Measurements from ENCODE around the gene PYGM.

Gene PYGM

GRCh38 chr11:64713016-64713707, 46.6 kb downstream of the PYGM start:
- TF ChIP-seq NFIC (IDR thresholded peaks at IDR 0.05) (no peak), MAX (IDR thresholded peaks at IDR 0.05) (peak; percentile 73), EP300 (IDR thresholded peaks at IDR 0.05; ENCODE audit: borderline replicate concordance) (no peak), ZBTB7A (IDR thresholded peaks at IDR 0.05; ENCODE audit: low read depth) (0 out of 2 replicates have a peak, but pooled peaks have one; percentile 6)

- no peak for TF ChIP-seq EGR1 (IDR thresholded peaks at IDR 0.05)
- TF ChIP-seq RAD21 (IDR thresholded peaks at IDR 0.05; ENCODE audit: low read depth), result no peak
- TF ChIP-seq ZBTB7A (IDR thresholded peaks at IDR 0.05; ENCODE audit: low read depth), result 0 out of 2 replicates have a peak, but pooled peaks have one; percentile 22
- TF ChIP-seq USF1 (IDR thresholded peaks at IDR 0.05), result no peak
- TF ChIP-seq TAF1 (IDR thresholded peaks at IDR 0.05; ENCODE audit: low read depth), result no peak
- TF ChIP-seq FOXM1 (IDR thresholded peaks at IDR 0.05; ENCODE audit: borderline replicate concordance, low read depth), result no peak
- TF ChIP-seq CEBPB (IDR thresholded peaks at IDR 0.05), result no peak
- TF ChIP-seq MAX (IDR thresholded peaks at IDR 0.05), result no peak
- TF ChIP-seq TEAD4 (IDR thresholded peaks at IDR 0.05), result no peak
These were observed 47.3 kb downstream of the PYGM start for GRCh38 chr11:64712430-64713015.

DNA sequence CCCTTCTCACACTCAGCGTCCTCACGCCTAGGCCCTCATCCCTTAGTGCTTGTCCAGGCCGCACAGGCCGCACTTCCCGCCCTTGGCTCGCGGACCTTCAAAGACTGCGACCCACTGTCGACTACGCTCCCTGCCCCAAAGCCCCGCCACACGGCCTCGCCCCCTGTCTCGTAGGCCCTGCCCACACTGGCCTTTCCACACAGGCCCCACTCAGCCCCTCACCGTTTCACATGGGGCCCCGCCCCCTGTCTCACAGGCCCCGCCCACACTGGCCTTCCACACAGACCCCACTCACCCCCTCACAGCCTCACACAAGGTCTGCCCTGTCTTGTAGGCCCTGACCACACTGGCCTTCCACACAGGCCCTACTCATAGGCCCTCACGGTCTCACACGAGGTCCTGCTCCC, 47.8 kb downstream of the PYGM start:
- TF ChIP-seq ZBTB7A (IDR thresholded peaks at IDR 0.05; ENCODE audit: low read depth) (no peak), TAF1 (IDR thresholded peaks at IDR 0.05; ENCODE audit: low read depth) (no peak), EGR1 (IDR thresholded peaks at IDR 0.05) (no peak), FOXM1 (IDR thresholded peaks at IDR 0.05; ENCODE audit: borderline replicate concordance, low read depth) (no peak), MAX (IDR thresholded peaks at IDR 0.05) (no peak), TCF12 (IDR thresholded peaks at IDR 0.05; ENCODE audit: low read depth) (no peak), YY1 (IDR thresholded peaks at IDR 0.05; ENCODE audit: low read depth) (no peak)
- TF ChIP-seq, protein P1, sequence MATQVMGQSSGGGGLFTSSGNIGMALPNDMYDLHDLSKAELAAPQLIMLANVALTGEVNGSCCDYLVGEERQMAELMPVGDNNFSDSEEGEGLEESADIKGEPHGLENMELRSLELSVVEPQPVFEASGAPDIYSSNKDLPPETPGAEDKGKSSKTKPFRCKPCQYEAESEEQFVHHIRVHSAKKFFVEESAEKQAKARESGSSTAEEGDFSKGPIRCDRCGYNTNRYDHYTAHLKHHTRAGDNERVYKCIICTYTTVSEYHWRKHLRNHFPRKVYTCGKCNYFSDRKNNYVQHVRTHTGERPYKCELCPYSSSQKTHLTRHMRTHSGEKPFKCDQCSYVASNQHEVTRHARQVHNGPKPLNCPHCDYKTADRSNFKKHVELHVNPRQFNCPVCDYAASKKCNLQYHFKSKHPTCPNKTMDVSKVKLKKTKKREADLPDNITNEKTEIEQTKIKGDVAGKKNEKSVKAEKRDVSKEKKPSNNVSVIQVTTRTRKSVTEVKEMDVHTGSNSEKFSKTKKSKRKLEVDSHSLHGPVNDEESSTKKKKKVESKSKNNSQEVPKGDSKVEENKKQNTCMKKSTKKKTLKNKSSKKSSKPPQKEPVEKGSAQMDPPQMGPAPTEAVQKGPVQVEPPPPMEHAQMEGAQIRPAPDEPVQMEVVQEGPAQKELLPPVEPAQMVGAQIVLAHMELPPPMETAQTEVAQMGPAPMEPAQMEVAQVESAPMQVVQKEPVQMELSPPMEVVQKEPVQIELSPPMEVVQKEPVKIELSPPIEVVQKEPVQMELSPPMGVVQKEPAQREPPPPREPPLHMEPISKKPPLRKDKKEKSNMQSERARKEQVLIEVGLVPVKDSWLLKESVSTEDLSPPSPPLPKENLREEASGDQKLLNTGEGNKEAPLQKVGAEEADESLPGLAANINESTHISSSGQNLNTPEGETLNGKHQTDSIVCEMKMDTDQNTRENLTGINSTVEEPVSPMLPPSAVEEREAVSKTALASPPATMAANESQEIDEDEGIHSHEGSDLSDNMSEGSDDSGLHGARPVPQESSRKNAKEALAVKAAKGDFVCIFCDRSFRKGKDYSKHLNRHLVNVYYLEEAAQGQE (IDR thresholded peaks at IDR 0.05; ENCODE audit: low read depth), result no peak

DNA sequence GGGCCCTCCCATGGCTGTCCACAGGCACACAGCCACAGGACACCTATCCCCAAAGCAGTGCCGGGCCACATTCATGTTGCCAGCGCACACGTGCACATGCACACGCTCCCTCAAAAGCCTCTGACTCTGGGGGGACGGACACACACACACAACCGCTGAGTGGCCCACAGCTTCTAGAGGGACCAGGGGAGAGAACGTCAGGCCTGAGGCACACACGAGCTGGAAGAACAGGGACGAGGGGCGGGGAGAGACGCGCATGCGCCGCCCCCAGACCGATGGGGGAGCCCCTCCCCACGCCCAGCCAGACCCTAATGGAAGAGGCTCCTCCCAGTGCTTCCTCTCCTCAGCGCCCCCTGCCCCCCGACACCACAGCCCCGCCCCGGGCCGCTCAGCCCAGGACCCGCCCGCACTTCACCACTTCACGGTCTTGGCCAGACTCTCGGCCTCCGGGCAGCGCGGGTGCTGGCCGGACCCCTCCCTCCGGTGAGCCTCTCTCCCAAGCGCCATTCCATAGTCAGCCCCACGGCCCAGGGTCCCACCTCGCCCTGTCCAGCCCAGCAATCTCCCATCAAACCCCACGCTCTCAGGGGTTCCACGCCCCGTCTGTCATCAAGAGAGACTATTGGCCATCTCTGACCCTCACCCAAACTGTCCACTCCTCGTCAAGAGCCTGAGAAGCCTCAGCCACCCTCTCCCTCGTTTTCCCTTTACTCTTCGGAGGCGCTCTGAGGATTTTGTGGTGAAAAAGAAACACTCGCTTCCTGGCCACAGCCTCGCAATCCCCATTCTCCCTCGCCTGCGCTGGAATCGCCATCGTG, 48.4 kb downstream of the PYGM start:
- TF ChIP-seq MAX (IDR thresholded peaks at IDR 0.05) (no peak), TCF12 (IDR thresholded peaks at IDR 0.05; ENCODE audit: low read depth) (no peak), ZBTB7A (IDR thresholded peaks at IDR 0.05; ENCODE audit: low read depth) (no peak), FOXM1 (IDR thresholded peaks at IDR 0.05; ENCODE audit: borderline replicate concordance, low read depth) (no peak)

DNA sequence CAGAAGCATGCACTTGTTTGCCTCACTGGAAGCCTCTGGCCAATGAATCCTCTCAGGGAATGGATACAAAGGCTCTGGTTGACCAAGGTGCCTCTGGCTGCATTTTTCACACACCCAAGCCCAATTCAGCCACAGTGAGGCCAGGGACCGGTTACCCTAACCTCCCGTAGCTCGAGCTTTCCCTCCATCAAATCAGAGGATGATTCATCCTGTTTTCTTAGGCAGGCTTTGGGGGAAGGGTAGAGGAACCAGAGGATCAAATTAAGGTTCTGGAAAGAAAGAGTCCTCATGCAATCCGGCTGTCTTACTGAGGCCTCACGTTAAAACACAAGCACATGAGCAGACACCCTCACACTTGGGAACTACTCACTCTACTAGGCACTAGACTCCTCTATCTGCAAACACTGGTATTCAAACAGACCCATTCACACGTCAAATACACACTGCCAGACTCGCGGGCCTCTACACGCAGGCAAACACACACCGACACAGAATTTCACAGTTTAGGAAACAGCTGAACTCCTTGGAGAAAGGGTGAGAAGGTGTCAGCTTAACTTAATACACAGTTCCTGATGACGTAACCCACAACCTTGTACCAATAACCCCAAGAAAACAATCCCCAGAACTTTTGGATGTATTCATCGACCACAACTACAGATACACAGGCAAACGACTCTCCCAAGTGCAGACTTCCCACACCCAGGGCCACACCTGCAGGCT, 49.2 kb downstream of the PYGM start:
- no peak for TF ChIP-seq ZBTB7A (IDR thresholded peaks at IDR 0.05; ENCODE audit: low read depth)
- TF ChIP-seq FOXM1 (IDR thresholded peaks at IDR 0.05; ENCODE audit: borderline replicate concordance, low read depth), result no peak
- no peak for TF ChIP-seq EGR1 (IDR thresholded peaks at IDR 0.05)
- TF ChIP-seq RAD21 (IDR thresholded peaks at IDR 0.05; ENCODE audit: low read depth), result no peak

GRCh38 chr11:64705501-64705900, 54.3 kb downstream of the PYGM start:
- no peak for TF ChIP-seq CREB1 (IDR thresholded peaks at IDR 0.05; ENCODE audit: low read depth)
- TF ChIP-seq RAD21 (IDR thresholded peaks at IDR 0.05; ENCODE audit: low read depth), result no peak
- TF ChIP-seq CEBPB (IDR thresholded peaks at IDR 0.05), result no peak
- TF ChIP-seq ZBTB7A (IDR thresholded peaks at IDR 0.05; ENCODE audit: low read depth), result no peak
- no peak for TF ChIP-seq FOXM1 (IDR thresholded peaks at IDR 0.05; ENCODE audit: borderline replicate concordance, low read depth)

GRCh38 chr11:64703048-64703447, 56.7 kb downstream of the PYGM start:
- TF ChIP-seq TAF1 (IDR thresholded peaks at IDR 0.05; ENCODE audit: low read depth) (no peak), RAD21 (IDR thresholded peaks at IDR 0.05; ENCODE audit: low read depth) (no peak), EGR1 (IDR thresholded peaks at IDR 0.05) (no peak), CREB1 (IDR thresholded peaks at IDR 0.05; ENCODE audit: low read depth) (no peak), USF1 (IDR thresholded peaks at IDR 0.05) (no peak), NFIC (IDR thresholded peaks at IDR 0.05) (no peak), CEBPB (IDR thresholded peaks at IDR 0.05) (no peak), YY1 (IDR thresholded peaks at IDR 0.05; ENCODE audit: low read depth) (no peak)
